ENCODE measurements around the gene DMRTB1. TPM values are rescaled to one million over a fixed set of nuclear protein-coding genes. Genes with fewer than 3 reads are reported as not detected.

DMRTB1 gene
- total RNA-seq, 1 experiment from 2014 or later = not detected

DNA sequence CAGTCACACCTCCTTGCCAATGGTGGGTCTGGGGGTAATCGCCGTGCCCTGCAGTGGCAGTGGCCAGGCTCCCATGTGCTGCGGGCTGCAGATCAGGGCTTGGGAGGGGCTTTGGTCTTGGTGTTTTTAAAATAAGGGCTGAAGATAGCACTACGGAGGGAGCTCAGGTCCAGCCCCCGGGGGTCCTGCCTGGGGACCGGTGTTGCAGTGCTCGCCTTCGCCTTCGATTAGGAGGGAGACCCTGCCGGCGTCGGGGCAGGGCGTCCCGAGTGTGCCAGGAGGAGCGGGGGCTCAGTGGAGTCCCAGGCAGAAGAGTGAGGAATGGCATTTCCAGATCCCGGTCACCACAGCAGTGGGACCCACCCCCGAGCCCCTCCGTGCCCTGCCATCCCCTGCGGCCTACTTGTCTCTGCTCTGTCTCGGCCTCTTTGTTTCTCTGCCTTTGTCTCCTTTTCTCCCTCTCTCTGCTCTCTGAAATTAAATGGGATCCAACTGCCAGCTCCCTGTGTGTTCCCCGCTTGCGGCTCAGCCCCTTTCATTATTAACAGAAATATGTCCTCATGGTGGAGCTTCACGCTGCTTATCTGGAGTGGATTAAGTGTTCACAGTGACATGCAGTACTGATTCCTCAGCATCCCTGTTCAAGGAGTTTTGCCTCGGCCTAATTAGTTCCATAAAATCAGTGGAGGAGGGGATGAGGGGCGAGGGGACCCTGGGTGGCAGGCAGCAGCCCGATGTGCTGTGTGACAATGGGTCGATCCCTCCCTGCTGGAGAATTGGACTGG lies 44.4 kb downstream of the DMRTB1 start:
- DNase-seq (ENCODE audit: low read depth, low spot score) (no peak), ATAC-seq (no peak)
- no peaks in the 10 kb centered on the region for H4K20me1 ChIP-seq (ENCODE audit: insufficient read depth)
- no peaks in the 10 kb centered on the region for H3K27me3 ChIP-seq (ENCODE audit: insufficient read depth, low read length)
- peaks cover 0 to 6% of the 10 kb centered on the region in 2 experiments; a peak in 1 of 4 replicates for H3K4me1 ChIP-seq (ENCODE audit: control insufficient read depth in 1 of 2, insufficient read depth in 2 of 2, low read length in 2 of 2)
- intact Hi-C loops (cut with micrococcal nuclease) = no loop called here
- H3K4me2 ChIP-seq (ENCODE audit: low read length) = no peak overlapping the region
- TF ChIP-seq ZFX (IDR thresholded peaks at IDR 0.05) (no peak), POLR2AphosphoS5 (IDR thresholded peaks at IDR 0.05; ENCODE audit: low read depth, low read length) (no peak), SP1 (IDR thresholded peaks at IDR 0.05; ENCODE audit: low read depth) (no peak)
- CTCF ChIA-PET = no interaction called here
- no peak overlapping the region for H2AFZ ChIP-seq (ENCODE audit: low read depth, low read length, poor library complexity, severe bottlenecking)
- H3K36me3 ChIP-seq (ENCODE audit: control insufficient read depth in 1 of 2, insufficient read depth in 2 of 2, low read length in 2 of 2) = no peaks in the 10 kb centered on the region
- no peaks in the 10 kb centered on the region for H3K9me3 ChIP-seq (ENCODE audit: control insufficient read depth in 1 of 2, insufficient read depth in 1 of 2, low read depth in 1 of 2, low read length in 2 of 2)
- RAD21 ChIA-PET (ENCODE audit: low non-redundant PET in 1 of 2, low total read pairs in 2 of 2, uncharacterized antibody in 2 of 2, unreplicated experiment in 2 of 2) = no interaction called here
- no peaks in the 10 kb centered on the region for H3K79me2 ChIP-seq (ENCODE audit: insufficient read depth, low read length)
- H3K9ac ChIP-seq (ENCODE audit: low read length) = no peak overlapping the region
- POLR2A ChIA-PET = no interaction called here
- H3K9me2 ChIP-seq (ENCODE audit: insufficient read depth) = no peaks in the 10 kb centered on the region
- H3K4me3 ChIP-seq (replicated peaks in 1 of 2; ENCODE audit: low read depth in 1 of 2, low read length in 2 of 2) = no peak overlapping the region
- H3K27ac ChIP-seq (ENCODE audit: low read depth, low read length) = no peak overlapping the region; the same call in 1 of the 2 replicates
- BruUV-seq (replicated peaks) = no TSS peak

DNA sequence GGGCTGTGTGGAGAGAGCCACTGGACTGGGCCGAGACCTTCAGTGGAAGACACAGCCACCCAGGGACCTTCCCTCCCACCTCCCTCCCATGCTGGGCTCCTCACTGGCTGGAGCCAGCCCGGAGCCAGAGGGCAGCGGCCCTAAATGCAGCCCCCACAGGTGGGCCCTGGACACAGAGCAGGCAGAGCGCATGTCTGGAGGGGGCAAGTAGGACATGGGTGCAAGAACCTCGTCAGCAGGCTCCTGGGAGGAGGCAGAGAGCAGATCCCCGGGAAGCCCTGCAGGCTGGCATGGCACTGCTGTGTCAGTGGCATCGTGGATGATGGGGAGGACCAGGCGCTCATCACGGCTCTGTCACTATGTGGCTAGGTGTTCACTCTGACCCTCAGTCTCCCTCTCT lies 45.7 kb downstream of the DMRTB1 start:
- no peaks in the 10 kb centered on the region for H4K20me1 ChIP-seq (ENCODE audit: insufficient read depth)
- no peaks in the 10 kb centered on the region for H3K36me3 ChIP-seq (ENCODE audit: control insufficient read depth in 1 of 2, insufficient read depth in 2 of 2, low read length in 2 of 2)
- ChIA-PET CTCF (no interaction called here), RAD21 (ENCODE audit: low non-redundant PET in 1 of 2, low total read pairs in 2 of 2, uncharacterized antibody in 2 of 2, unreplicated experiment in 2 of 2) (no interaction called here), POLR2A (no interaction called here)
- H3K27ac ChIP-seq (ENCODE audit: low read depth, low read length) = no peak overlapping the region
- H3K79me2 ChIP-seq (ENCODE audit: insufficient read depth, low read length) = no peaks in the 10 kb centered on the region
- no TSS peak for BruUV-seq (replicated peaks)
- no peaks in the 10 kb centered on the region for H3K9me3 ChIP-seq (ENCODE audit: control insufficient read depth in 1 of 2, insufficient read depth in 1 of 2, low read depth in 1 of 2, low read length in 2 of 2)
- intact Hi-C loops (cut with micrococcal nuclease) = no loop called here
- ATAC-seq (no peak), DNase-seq (ENCODE audit: low read depth, low spot score) (no peak)
- no peaks in the 10 kb centered on the region for H3K27me3 ChIP-seq (ENCODE audit: insufficient read depth, low read length)
- no peak overlapping the region for H3K9ac ChIP-seq (ENCODE audit: low read length)
- H3K4me3 ChIP-seq (replicated peaks in 1 of 2; ENCODE audit: low read depth in 1 of 2, low read length in 2 of 2) = no peak overlapping the region
- H3K4me2 ChIP-seq (ENCODE audit: low read length) = no peak overlapping the region
- peaks cover 0 to 13% of the 10 kb centered on the region in 2 experiments; a peak in 2 of 4 replicates for H3K4me1 ChIP-seq (ENCODE audit: control insufficient read depth in 1 of 2, insufficient read depth in 2 of 2, low read length in 2 of 2)
- no peaks in the 10 kb centered on the region for H3K9me2 ChIP-seq (ENCODE audit: insufficient read depth)
- H2AFZ ChIP-seq (ENCODE audit: low read depth, low read length, poor library complexity, severe bottlenecking) = no peak overlapping the region
- TF ChIP-seq CBX3 (IDR thresholded peaks at IDR 0.05; ENCODE audit: low read depth) (no peak), ELF1 (IDR thresholded peaks at IDR 0.05; ENCODE audit: borderline replicate concordance, low read depth) (no peak), POLR2A (IDR thresholded peaks at IDR 0.05; ENCODE audit: borderline replicate concordance, extremely low read depth, insufficient read depth, insufficient read length) (no peak), FOSL1 (IDR thresholded peaks at IDR 0.05; ENCODE audit: low read depth) (no peak), RAD21 (IDR thresholded peaks at IDR 0.05; ENCODE audit: low read depth) (no peak), JUND (IDR thresholded peaks at IDR 0.05) (no peak), YY1 (IDR thresholded peaks at IDR 0.05; ENCODE audit: extremely low read depth, insufficient replicate concordance, low read depth, low read length) (no peak), EZH2 (IDR thresholded peaks at IDR 0.05) (no peak), ZFX (IDR thresholded peaks at IDR 0.05) (no peak), SP1 (IDR thresholded peaks at IDR 0.05; ENCODE audit: low read depth) (no peak), SIN3A (IDR thresholded peaks at IDR 0.05; ENCODE audit: low read depth) (no peak)
- TF ChIP-seq, protein P1, sequence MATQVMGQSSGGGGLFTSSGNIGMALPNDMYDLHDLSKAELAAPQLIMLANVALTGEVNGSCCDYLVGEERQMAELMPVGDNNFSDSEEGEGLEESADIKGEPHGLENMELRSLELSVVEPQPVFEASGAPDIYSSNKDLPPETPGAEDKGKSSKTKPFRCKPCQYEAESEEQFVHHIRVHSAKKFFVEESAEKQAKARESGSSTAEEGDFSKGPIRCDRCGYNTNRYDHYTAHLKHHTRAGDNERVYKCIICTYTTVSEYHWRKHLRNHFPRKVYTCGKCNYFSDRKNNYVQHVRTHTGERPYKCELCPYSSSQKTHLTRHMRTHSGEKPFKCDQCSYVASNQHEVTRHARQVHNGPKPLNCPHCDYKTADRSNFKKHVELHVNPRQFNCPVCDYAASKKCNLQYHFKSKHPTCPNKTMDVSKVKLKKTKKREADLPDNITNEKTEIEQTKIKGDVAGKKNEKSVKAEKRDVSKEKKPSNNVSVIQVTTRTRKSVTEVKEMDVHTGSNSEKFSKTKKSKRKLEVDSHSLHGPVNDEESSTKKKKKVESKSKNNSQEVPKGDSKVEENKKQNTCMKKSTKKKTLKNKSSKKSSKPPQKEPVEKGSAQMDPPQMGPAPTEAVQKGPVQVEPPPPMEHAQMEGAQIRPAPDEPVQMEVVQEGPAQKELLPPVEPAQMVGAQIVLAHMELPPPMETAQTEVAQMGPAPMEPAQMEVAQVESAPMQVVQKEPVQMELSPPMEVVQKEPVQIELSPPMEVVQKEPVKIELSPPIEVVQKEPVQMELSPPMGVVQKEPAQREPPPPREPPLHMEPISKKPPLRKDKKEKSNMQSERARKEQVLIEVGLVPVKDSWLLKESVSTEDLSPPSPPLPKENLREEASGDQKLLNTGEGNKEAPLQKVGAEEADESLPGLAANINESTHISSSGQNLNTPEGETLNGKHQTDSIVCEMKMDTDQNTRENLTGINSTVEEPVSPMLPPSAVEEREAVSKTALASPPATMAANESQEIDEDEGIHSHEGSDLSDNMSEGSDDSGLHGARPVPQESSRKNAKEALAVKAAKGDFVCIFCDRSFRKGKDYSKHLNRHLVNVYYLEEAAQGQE (IDR thresholded peaks at IDR 0.05; ENCODE audit: low read depth) = no peak
- TF ChIP-seq, protein P2, sequence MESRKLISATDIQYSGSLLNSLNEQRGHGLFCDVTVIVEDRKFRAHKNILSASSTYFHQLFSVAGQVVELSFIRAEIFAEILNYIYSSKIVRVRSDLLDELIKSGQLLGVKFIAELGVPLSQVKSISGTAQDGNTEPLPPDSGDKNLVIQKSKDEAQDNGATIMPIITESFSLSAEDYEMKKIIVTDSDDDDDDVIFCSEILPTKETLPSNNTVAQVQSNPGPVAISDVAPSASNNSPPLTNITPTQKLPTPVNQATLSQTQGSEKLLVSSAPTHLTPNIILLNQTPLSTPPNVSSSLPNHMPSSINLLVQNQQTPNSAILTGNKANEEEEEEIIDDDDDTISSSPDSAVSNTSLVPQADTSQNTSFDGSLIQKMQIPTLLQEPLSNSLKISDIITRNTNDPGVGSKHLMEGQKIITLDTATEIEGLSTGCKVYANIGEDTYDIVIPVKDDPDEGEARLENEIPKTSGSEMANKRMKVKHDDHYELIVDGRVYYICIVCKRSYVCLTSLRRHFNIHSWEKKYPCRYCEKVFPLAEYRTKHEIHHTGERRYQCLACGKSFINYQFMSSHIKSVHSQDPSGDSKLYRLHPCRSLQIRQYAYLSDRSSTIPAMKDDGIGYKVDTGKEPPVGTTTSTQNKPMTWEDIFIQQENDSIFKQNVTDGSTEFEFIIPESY (IDR thresholded peaks at IDR 0.05; ENCODE audit: extremely low read depth, insufficient replicate concordance, low read length) = no peak
- TF ChIP-seq, protein P3, sequence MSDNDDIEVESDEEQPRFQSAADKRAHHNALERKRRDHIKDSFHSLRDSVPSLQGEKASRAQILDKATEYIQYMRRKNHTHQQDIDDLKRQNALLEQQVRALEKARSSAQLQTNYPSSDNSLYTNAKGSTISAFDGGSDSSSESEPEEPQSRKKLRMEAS (IDR thresholded peaks at IDR 0.05) = no peak
